HFFc6 (cell line): ENCODE measurements around the gene KLHDC9. TPM values are rescaled to one million over a fixed set of nuclear protein-coding genes. Genes with fewer than 3 reads are reported as not detected.

Experiments
- DNase-seq: peaks from one replicate; pipeline ENCODE4 v3.0.0-alpha.2; 2018
- H3K27ac Mint-ChIP-seq: 2 replicates; pipeline ENCODE4 v1.8.0; 2020; ENCODE audit warnings: mild to moderate bottlenecking, mixed read lengths
- H3K27me3 Mint-ChIP-seq: 2 replicates; pipeline ENCODE4 v1.8.0; 2021; ENCODE audit warnings: mild to moderate bottlenecking, moderate library complexity, mixed read lengths; ENCODE audit not compliant: insufficient read depth
- H3K36me3 Mint-ChIP-seq: 2 replicates; pipeline ENCODE4 v1.8.0; 2021; ENCODE audit warnings: low read depth, mixed read lengths
- H3K4me1 Mint-ChIP-seq: 2 replicates; pipeline ENCODE4 v1.8.0; 2020; ENCODE audit warnings: low read depth, mixed read lengths
- H3K4me3 Mint-ChIP-seq: 2 replicates; pipeline ENCODE4 v1.8.0; 2020; ENCODE audit warnings: mild to moderate bottlenecking, moderate library complexity, mixed read lengths
- H3K9me3 Mint-ChIP-seq: 2 replicates; pipeline ENCODE4 v1.8.0; 2020; ENCODE audit warnings: mild to moderate bottlenecking, mixed read lengths
- CTCF ChIP-seq: fragments of 200-600 bp; sonication (generic); IDR thresholded peaks from 2 replicates; pipeline ENCODE4 v1.5.0; 2021; ENCODE audit warnings: antibody characterized with exemption, mild to moderate bottlenecking
- total RNA-seq, 6 experiments: library from RNA; stranded (reverse); fragmentation: NEBNext Ultra II Directional; extraction: Animal tissue kit (Norgen Biotek cat#: 25700); gene quantifications; 2 replicates in 1 of 6; 3 replicates in 5 of 6; pipeline ENCODE4 v1.2.3, GENCODE V29; 2021

The KLHDC9 gene
- total RNA-seq, 6 experiments from 2014 or later, result 1.3 to 2.7 (median 2.1) TPM

- H3K9me3 Mint-ChIP-seq, result no peaks in the 10 kb centered on the region
- H3K36me3 Mint-ChIP-seq, result peaks cover 19% of the 10 kb centered on the region; the same call in 1 of the 2 replicates
- H3K4me1 Mint-ChIP-seq, result peaks cover 28% of the 10 kb centered on the region
- H3K27ac Mint-ChIP-seq, result no peak overlapping the region
- no peak for DNase-seq
- H3K4me3 Mint-ChIP-seq, result no peak overlapping the region
- 0 out of 2 replicates have a peak, but pooled peaks cover 1% of the 10 kb centered on the region for H3K27me3 Mint-ChIP-seq
- no peak for TF ChIP-seq CTCF
Observed at GRCh38 chr1:161133220-161133740, 35.1 kb downstream of the KLHDC9 start.

- Mint-ChIP-seq H3K9me3 (no peaks in the 10 kb centered on the region), H3K27ac (0 out of 2 replicates have a peak overlapping the region, but pooled peaks have one; percentile 7), H3K36me3 (0 out of 2 replicates have a peak, but pooled peaks cover 4% of the 10 kb centered on the region), H3K27me3 (no peaks in the 10 kb centered on the region), H3K4me1 (peaks cover 10% of the 10 kb centered on the region; the same call in 1 of the 2 replicates), H3K4me3 (no peak overlapping the region)
- DNase-seq, result no peak
- no peak for TF ChIP-seq CTCF
Observed at GRCh38 chr1:161137881-161138280, 39.7 kb downstream of the KLHDC9 start.

- no peaks in the 10 kb centered on the region for H3K27me3 Mint-ChIP-seq
- H3K4me3 Mint-ChIP-seq, result no peak overlapping the region
- H3K36me3 Mint-ChIP-seq, result 0 out of 2 replicates have a peak, but pooled peaks cover 4% of the 10 kb centered on the region
- no peaks in the 10 kb centered on the region for H3K9me3 Mint-ChIP-seq
- peaks cover 10% of the 10 kb centered on the region; the same call in 1 of the 2 replicates for H3K4me1 Mint-ChIP-seq
- peak overlapping the region; percentile 14; the same call in 1 of the 2 replicates for H3K27ac Mint-ChIP-seq
- no peak for DNase-seq
- no peak for TF ChIP-seq CTCF
Observed at GRCh38 chr1:161138431-161138830, 40.3 kb downstream of the KLHDC9 start.

GRCh38 chr1:161139766-161140165 lies 41.6 kb downstream of the KLHDC9 start:
- Mint-ChIP-seq H3K27ac (no peak overlapping the region), H3K27me3 (no peaks in the 10 kb centered on the region), H3K4me1 (peaks cover 10% of the 10 kb centered on the region; the same call in 1 of the 2 replicates), H3K4me3 (no peak overlapping the region), H3K9me3 (no peaks in the 10 kb centered on the region), H3K36me3 (0 out of 2 replicates have a peak, but pooled peaks cover 4% of the 10 kb centered on the region)
- TF ChIP-seq CTCF, result peak; percentile 78
- peak; percentile 50 for DNase-seq

GRCh38 chr1:161140755-161141400 lies 42.7 kb downstream of the KLHDC9 start:
- H3K4me3 Mint-ChIP-seq, result no peak overlapping the region
- H3K9me3 Mint-ChIP-seq, result no peaks in the 10 kb centered on the region
- TF ChIP-seq CTCF, result no peak
- H3K27me3 Mint-ChIP-seq, result no peaks in the 10 kb centered on the region
- H3K27ac Mint-ChIP-seq, result no peak overlapping the region
- DNase-seq, result no peak
- H3K4me1 Mint-ChIP-seq, result peaks cover 10% of the 10 kb centered on the region; the same call in 1 of the 2 replicates
- H3K36me3 Mint-ChIP-seq, result no peaks in the 10 kb centered on the region
